ENCODE measurements around the gene PRPF39. TPM values are rescaled to one million over a fixed set of nuclear protein-coding genes. Genes with fewer than 3 reads are reported as not detected.

PRPF39 gene
- total RNA-seq, 1 experiment from 2014 or later, result 59.8 TPM

- H2BK12ac ChIP-seq (ENCODE audit: insufficient read length, low read depth, low read length), result no peak overlapping the region
- H2AFZ ChIP-seq (ENCODE audit: low read length), result no peak overlapping the region
- H3T11ph ChIP-seq (ENCODE audit: low read length), result no peak overlapping the region
- no peak overlapping the region for H3K14ac ChIP-seq (ENCODE audit: insufficient read depth, low read length)
- H3K23me2 ChIP-seq (ENCODE audit: insufficient read length, low read depth, low read length, poor library complexity, severe bottlenecking), result no peaks in the 10 kb centered on the region
- Mint-ChIP-seq H3K36me3 (ENCODE audit: insufficient read depth in 1 of 3, low read depth in 3 of 3) (peaks cover 2 to 9% (median 3%) of the 10 kb centered on the region in 3 experiments; a peak in 4 of 7 replicates), H3K27ac (no peak overlapping the region), H3K4me1 (no peaks in the 10 kb centered on the region), H3K9me3 (no peaks in the 10 kb centered on the region), H3K27me3 (ENCODE audit: low read depth) (no peaks in the 10 kb centered on the region), H3K4me3 (no peak overlapping the region)
- no peak overlapping the region for H2BK15ac ChIP-seq (ENCODE audit: low read depth, low read length)
- H3K27ac ChIP-seq (ENCODE audit: insufficient read length, low read depth, low read length), result no peak overlapping the region
- no peak overlapping the region for H2BK20ac ChIP-seq (ENCODE audit: low read depth, low read length, poor library complexity, severe bottlenecking)
- WGBS (ENCODE audit: extremely low coverage, insufficient read length, low lambda C conversion rate), result no CpG with 5 or more reads among the region's 3 CpGs
- H3K79me1 ChIP-seq (ENCODE audit: insufficient read depth, low read depth, low read length, poor library complexity, severe bottlenecking), result no peaks in the 10 kb centered on the region
- H4K91ac ChIP-seq (ENCODE audit: insufficient read length, low read depth, low read length), result no peak overlapping the region
- no peak overlapping the region for H2AK5ac ChIP-seq (ENCODE audit: insufficient read length, low read length)
- no peaks in the 10 kb centered on the region for H3K9me3 ChIP-seq (ENCODE audit: control insufficient read depth, low read depth, low read length)
- no peak overlapping the region for H3K4ac ChIP-seq (ENCODE audit: low read depth, low read length)
- H3K9ac ChIP-seq (ENCODE audit: extremely low read depth, insufficient read length, low read length), result no peak overlapping the region
- TF ChIP-seq, protein P1, sequence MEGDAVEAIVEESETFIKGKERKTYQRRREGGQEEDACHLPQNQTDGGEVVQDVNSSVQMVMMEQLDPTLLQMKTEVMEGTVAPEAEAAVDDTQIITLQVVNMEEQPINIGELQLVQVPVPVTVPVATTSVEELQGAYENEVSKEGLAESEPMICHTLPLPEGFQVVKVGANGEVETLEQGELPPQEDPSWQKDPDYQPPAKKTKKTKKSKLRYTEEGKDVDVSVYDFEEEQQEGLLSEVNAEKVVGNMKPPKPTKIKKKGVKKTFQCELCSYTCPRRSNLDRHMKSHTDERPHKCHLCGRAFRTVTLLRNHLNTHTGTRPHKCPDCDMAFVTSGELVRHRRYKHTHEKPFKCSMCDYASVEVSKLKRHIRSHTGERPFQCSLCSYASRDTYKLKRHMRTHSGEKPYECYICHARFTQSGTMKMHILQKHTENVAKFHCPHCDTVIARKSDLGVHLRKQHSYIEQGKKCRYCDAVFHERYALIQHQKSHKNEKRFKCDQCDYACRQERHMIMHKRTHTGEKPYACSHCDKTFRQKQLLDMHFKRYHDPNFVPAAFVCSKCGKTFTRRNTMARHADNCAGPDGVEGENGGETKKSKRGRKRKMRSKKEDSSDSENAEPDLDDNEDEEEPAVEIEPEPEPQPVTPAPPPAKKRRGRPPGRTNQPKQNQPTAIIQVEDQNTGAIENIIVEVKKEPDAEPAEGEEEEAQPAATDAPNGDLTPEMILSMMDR (conservative IDR thresholded peaks at IDR 0.05), result no peak
- no peak overlapping the region for H4K5ac ChIP-seq (ENCODE audit: insufficient read length, low read depth, low read length)
- no peaks in the 10 kb centered on the region for H3K79me2 ChIP-seq (ENCODE audit: insufficient read depth, low read length)
- no peak overlapping the region for H3K4me2 ChIP-seq (ENCODE audit: insufficient read depth, insufficient read length, low read length)
- H4K20me1 ChIP-seq (ENCODE audit: control insufficient read depth, insufficient read depth, insufficient read length), result no peaks in the 10 kb centered on the region
- H3K27me3 ChIP-seq (ENCODE audit: insufficient read depth, low read length), result no peaks in the 10 kb centered on the region
- H2BK5ac ChIP-seq (ENCODE audit: insufficient read length, low read length), result no peak overlapping the region
- no peaks in the 10 kb centered on the region for H3K4me1 ChIP-seq (ENCODE audit: insufficient read depth, low read length)
- H2BK120ac ChIP-seq (ENCODE audit: low read depth, low read length, poor library complexity, severe bottlenecking), result no peak overlapping the region
- H3K56ac ChIP-seq (ENCODE audit: insufficient read length, low read depth, low read length), result no peak overlapping the region
- no peak overlapping the region for H4K8ac ChIP-seq (replicated peaks; ENCODE audit: insufficient read length, low read depth, low read length)
- no peak for DNase-seq
- no peak overlapping the region for H3K18ac ChIP-seq (ENCODE audit: insufficient read length, low read depth, low read length)
- H3K23ac ChIP-seq (ENCODE audit: insufficient read length, low read depth, low read length), result no peak overlapping the region
Measured at GRCh38 chr14:45066667-45067066, 17.2 kb upstream of the PRPF39 start.

Data from H9 (cell line).